HG02870 (cell line): ENCODE measurements around the gene OVOL3.

ENCODE experiments used
- ATAC-seq: cut with Tn5 transposase; IDR thresholded peaks from one replicate; pipeline ENCODE4 v1.9.1; 2021; ENCODE audit warnings: mild to moderate bottlenecking, moderate library complexity; ENCODE audit not compliant: unreplicated experiment

Gene OVOL3

GRCh38 chr19:36160821-36161596 is 50.1 kb downstream of the OVOL3 start:
- no peak for ATAC-seq
